HG03025 (cell line): ENCODE data around the gene CNGB1.
"Not testable (repeated sequence)": the region's sequence is repeated elsewhere in the genome, so short reads cannot be mapped to it uniquely, and the experiment has no call there.

Experiments used
- ATAC-seq: cut with Tn5 transposase; IDR thresholded peaks from one replicate; pipeline ENCODE4 v1.9.1; 2021; ENCODE audit warnings: mild to moderate bottlenecking, moderate library complexity; ENCODE audit not compliant: unreplicated experiment, low FRiP score

The CNGB1 gene

DNA sequence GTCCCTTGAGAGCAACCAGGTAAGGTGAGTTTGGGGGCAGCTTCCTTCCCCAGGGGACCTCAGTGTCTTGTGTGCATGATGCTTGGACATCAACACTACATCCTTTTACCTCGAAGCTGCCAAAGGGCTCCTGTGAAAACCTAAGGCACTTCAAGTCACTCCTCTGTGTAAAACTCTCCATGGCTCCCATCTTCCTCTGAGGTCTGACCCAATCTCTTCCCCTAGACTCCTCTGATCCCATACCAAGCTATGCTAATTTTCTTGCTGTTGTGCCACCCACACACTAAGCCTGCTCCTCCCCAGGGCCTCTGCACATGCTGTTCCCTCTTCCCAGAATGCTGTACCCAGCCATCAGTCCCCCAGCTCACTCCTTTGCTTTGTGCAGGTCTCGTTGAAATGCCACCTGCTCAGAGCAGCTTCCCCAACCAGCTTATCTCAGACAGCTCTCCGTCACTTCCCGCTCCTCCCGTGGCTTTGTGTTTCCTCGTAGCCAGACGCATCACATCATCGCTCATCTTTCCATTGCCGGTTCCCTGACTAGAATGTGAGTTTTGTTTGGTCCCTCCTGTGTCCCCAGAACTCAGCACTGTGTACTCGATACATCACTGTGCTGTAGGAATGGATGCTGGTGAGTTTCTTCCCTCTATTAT, 78.4 kb downstream of the CNGB1 start:
- ATAC-seq = no peak

- ATAC-seq = no peak
These were observed 78.9 kb downstream of the CNGB1 start for GRCh38 chr16:57892041-57892440.

GRCh38 chr16:57890752-57891111, 80.2 kb downstream of the CNGB1 start:
- ATAC-seq = no peak

GRCh38 chr16:57889960-57890751, 80.8 kb downstream of the CNGB1 start:
- ATAC-seq = no peak

- no peak for ATAC-seq
These were observed 81.4 kb downstream of the CNGB1 start for GRCh38 chr16:57889522-57889921.

GRCh38 chr16:57889111-57889510, 81.8 kb downstream of the CNGB1 start:
- no peak for ATAC-seq

GRCh38 chr16:57888128-57888527, 82.8 kb downstream of the CNGB1 start:
- ATAC-seq = no peak

DNA sequence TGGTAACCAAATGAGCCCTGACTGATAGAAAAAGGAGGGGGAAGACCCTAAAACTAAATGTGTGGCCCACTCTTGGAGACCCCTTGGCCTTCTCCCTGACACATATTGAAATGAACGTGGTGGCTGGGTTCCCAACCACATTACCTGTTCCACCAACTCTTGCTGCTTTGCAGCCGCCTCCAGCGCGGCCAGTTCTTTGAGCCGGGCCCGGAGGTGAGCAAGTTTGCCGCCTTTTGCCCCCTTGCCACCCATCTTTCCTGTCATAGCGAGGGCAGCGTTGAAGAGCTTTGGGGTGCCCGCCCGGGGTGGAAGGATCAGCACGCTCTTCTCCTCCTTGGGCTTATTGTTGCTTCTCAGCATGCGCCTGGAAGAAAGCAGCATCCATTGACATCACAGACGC, 83.2 kb downstream of the CNGB1 start:
- no peak for ATAC-seq

GRCh38 chr16:57886427-57886826, 84.5 kb downstream of the CNGB1 start:
- no peak for ATAC-seq

- ATAC-seq = no peak
These were observed 86.2 kb downstream of the CNGB1 start for GRCh38 chr16:57884655-57885133.

DNA sequence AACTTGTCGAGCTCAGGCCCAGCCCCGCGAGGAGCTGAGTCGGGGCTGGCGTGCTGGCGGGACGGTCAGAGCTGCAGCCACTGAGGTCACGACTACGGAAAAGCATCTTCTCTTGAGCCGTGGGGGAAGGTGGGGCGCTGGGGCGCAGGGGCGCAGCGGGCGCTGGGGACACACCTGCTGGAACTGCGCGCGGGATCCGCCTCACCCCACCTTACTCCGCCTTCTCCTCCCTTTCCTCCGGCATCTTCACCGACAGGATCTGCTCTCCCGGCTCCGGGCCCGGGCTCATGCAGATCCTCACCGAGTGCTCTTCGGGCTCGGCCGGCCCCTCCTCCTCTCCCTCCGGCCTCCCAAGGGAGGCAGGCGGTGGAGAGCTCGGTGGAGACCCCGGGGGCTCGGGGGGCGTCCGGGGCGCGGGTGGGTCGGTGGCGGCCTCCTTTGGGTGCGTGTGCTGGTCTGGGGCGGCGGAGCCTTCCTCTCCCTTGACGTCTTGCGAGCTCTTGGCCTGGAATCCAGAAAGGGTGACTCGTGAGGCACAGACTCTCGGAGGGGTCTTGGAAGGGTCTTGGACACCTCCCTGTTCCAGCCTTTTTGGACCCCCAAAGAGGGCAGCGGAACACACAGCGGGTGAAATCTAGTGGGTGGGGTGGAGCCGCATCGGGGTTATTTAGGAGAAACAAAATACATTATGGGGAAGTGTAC, 86.8 kb downstream of the CNGB1 start:
- no peak for ATAC-seq

GRCh38 chr16:57883480-57883879, 87.4 kb downstream of the CNGB1 start:
- no peak for ATAC-seq

DNA sequence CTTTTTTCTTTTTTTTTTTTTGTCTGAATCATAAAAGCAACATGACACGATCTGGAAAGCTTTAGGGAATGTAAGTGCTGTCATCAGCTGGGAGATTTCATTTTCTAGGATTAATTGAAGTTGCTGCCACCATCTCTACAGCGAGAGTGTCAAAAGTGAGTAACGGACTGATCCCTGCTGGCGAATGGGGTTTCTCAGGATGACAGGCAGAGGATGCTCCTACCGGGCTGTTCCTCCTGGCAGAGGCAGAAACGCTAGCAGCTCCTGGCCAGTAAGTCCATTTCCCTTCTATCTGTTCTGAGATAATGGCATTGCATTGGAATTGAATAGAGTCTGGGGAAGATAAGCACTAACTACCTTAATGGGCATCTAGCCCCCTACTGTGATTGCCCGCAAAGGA, 88.1 kb downstream of the CNGB1 start:
- no peak for ATAC-seq

DNA sequence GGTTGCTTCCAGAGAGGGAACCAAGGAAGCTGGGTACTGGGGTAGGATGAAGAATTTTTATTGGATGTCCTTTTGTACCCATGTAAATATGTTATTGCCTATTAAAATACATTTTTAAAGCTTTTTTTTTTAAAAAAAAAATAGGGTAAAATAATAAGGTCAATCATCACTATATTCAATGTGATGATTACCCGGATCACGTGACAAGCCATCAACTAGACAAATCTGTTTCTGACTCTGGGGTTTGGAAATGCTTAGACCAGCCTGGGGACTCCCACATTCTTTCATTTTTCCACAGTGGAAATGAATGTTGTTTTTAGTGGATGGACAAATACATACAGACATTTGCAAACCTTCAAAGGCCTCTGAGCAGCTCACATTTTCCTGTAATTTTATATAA, 88.7 kb downstream of the CNGB1 start:
- no peak for ATAC-seq

DNA sequence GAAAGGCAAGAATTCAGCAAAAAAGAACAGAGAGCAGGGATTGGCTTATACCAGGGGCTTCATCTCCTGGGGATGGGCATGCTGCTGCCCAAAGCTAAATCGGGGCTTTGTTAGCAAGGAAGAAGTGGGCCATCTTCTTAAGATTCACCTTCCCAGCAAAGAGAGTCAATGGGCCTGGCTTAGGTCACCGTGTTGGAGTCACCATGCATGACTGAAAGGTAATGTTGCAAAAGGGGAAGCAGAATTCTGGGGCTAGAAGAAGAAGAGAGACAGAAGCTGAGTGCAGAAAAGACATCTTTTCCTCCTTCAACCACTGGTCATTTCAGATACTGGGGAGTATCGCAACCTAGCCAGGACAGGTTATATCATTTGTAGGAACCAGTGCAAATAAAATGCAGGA, 92.3 kb downstream of the CNGB1 start:
- no peak for ATAC-seq

GRCh38 chr16:57876210-57876609, 94.7 kb downstream of the CNGB1 start:
- ATAC-seq = no peak

DNA sequence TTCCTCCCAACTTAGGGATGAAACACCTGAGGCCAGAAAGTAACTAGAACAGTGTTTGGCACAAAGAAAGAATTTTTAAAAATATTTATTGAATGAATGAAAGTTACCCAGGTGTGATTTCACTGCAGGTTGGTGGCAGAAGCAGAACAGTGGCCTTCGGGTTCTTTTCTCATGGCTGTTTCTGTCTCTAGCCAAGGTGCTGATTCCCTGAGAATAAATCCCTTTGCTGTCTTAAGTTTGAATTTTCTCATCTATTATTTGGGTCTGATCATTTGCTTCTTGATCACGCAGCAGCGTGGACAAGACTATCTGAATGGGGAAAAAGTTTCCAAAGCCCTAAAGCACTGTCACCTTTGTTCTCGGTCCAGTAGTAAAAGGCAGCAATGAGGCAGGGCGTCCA, 95.6 kb downstream of the CNGB1 start:
- ATAC-seq = no peak

DNA sequence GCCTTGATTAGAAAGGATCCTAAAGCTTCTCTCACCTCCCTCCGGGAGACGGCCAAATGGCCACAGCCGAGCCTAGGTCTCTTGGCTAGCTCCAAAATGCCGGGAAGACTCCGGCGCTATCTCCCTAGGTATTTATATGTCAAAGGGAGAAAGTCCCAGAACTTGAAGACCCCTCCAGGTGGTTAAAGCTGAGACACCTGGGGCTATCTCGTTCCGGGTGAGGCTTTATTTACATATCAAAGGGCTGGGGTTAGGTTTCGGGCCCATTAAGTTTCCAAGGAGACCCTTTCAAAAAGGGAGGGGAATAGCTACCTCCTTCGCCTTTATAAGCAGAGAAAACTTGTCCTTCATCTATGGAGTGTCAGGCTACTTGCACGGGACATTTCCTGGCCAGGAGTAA, 97.7 kb downstream of the CNGB1 start:
- ATAC-seq = no peak

- not testable (repeated sequence) for ATAC-seq
These were observed 98.2 kb downstream of the CNGB1 start for GRCh38 chr16:57872764-57873163.

- no peak for ATAC-seq
These were observed 99.5 kb downstream of the CNGB1 start for GRCh38 chr16:57871456-57871855.

DNA sequence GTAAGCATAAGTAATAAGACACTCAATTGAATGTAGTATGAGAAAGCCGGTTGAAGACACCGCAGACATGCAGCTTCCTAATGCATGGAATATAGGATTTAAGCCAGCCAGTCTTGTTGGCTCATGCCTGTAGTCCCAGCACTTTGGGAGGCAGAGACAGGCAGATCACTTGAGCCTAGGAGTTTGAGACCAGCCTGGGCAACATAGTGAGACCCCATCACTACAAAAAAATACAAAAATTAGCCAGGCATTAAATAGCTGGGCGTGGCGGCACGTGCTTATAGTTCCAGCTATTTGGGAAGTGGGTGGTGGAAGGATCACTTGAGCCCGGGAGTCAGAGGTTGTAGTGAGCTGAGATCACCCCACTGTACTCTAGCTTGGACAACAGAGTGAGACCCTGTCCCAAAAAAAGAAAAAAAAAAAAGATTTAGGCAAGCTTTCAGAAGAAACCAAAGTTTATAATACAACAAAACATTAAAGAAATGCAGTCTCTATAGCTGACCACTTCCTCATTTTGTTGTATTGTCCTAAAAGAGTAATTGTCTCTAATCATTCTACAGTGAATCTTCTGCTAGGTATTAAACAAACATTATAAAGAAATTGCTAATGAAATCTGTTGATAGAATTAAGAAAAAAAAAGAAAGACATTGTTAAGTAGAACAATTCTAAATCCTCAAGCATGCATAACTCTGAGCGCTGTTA, 100.0 kb downstream of the CNGB1 start:
- no peak for ATAC-seq
